A549 (cell line): ENCODE results near the gene MAP3K8. TPM values are rescaled to one million over a fixed set of nuclear protein-coding genes. Genes with fewer than 3 reads are reported as not detected.

Experiments
- ATAC-seq, 2 experiments: fragments of 200-7000 bp in 1 of 2; fragments of >200 bp in 1 of 2; cut with Nextera tagmentation in 1 of 2; cut with Tn5 transposase in 1 of 2; 3 replicates each; pipeline versions ENCODE4 v1.8.0 to v1.9.1; 2018 to 2020; ENCODE audit warnings: mild to moderate bottlenecking in 1 of 2, moderate library complexity in 1 of 2
- CTCF ChIA-PET: fragments of 300-600 bp; sonication (Branson Sonifier 250); formaldehyde crosslinking; extraction: SDS; loops from one replicate; lab custom pipeline; 2021; ENCODE audit warnings: antibody characterized with exemption, inconsistent platforms; lab: Yijun Ruan, JAX
- POLR2A ChIA-PET: fragments of 350-600 bp; formaldehyde crosslinking; extraction: SDS; loops from one replicate; lab custom pipeline; 2021; ENCODE audit warnings: antibody characterized with exemption, inconsistent platforms; lab: Yijun Ruan, JAX
- DNase-seq, 2 experiments: peaks; one replicate each; pipeline versions ENCODE4 v3.0.0 to v3.0.0-alpha.2; 2011 to 2016; ENCODE audit warnings: low read depth in 1 of 2, low spot score in 1 of 2
- FAIRE-seq: peaks from 2 replicates; lab custom pipeline; 2011; peaks lifted over from hg19 to GRCh38; lab: Jason Lieb, UNC
- H3K27ac ChIP-seq, 2 experiments: fragments of >200 bp; sonication (Bioruptor Twin); formaldehyde crosslinking; 3 replicates each; pipeline ENCODE4 v1.5.1; 2016 to 2017
- H3K4me1 ChIP-seq: fragments of >200 bp; sonication (Bioruptor Twin); formaldehyde crosslinking; 3 replicates; pipeline ENCODE4 v1.6.1; 2016
- H3K4me2 ChIP-seq: fragments of >200 bp; sonication (Bioruptor Twin); formaldehyde crosslinking; 3 replicates; pipeline ENCODE4 v1.6.1; 2016
- H3K4me3 ChIP-seq: fragments of >200 bp; sonication (Bioruptor Twin); formaldehyde crosslinking; 3 replicates; pipeline ENCODE4 v1.5.1; 2016
- H3K9me3 ChIP-seq: fragments of >200 bp; sonication (Bioruptor Twin); formaldehyde crosslinking; 3 replicates; pipeline ENCODE4 v1.6.1; 2016
- BHLHE40 ChIP-seq: IDR thresholded peaks from 2 replicates; pipeline ENCODE4 v1.6.1; 2012; ENCODE audit warnings: low read depth, low read length, inconsistent platforms
- CEBPB ChIP-seq, 2 experiments: fragments of >200 bp in 1 of 2; sonication (Bioruptor Twin) in 1 of 2; formaldehyde crosslinking in 1 of 2; IDR thresholded peaks; 2 replicates each; pipeline ENCODE4 v1.6.1; 2012 to 2016
- CHD2 ChIP-seq: fragments of 150-350 bp; IDR thresholded peaks from 2 replicates; pipeline ENCODE4 v1.6.1; 2014; ENCODE audit warnings: low read length; ENCODE audit not compliant: partially characterized antibody
- EHF ChIP-seq: fragments of 250-450 bp; sonication (Bioruptor Pico); IDR thresholded peaks from 2 replicates; pipeline ENCODE4 v1.5.0; 2020; ENCODE audit warnings: mild to moderate bottlenecking
- FOSL2 ChIP-seq, 2 experiments: fragments of 450-650 bp in 1 of 2; fragments of >200 bp in 1 of 2; sonication (Bioruptor Twin) in 1 of 2; formaldehyde crosslinking; IDR thresholded peaks; 2 replicates each; pipeline versions ENCODE4 v1.5.0 to v1.6.1; 2016 to 2020; ENCODE audit warnings: mild to moderate bottlenecking in 1 of 2, moderate library complexity in 1 of 2
- FOXS1 ChIP-seq: fragments of 250-450 bp; sonication (Bioruptor Pico); IDR thresholded peaks from 2 replicates; pipeline ENCODE4 v1.5.0; 2020; ENCODE audit warnings: mild to moderate bottlenecking, moderate library complexity
- GATA3 ChIP-seq: IDR thresholded peaks from 2 replicates; pipeline ENCODE4 v1.6.1; 2012; ENCODE audit warnings: borderline replicate concordance
- HEYL ChIP-seq: fragments of 250-450 bp; sonication (Bioruptor Pico); IDR thresholded peaks from 2 replicates; pipeline ENCODE4 v1.8.0; 2021; ENCODE audit warnings: mild to moderate bottlenecking, moderate library complexity
- HOXB13 ChIP-seq: fragments of 250-450 bp; sonication (Bioruptor Pico); IDR thresholded peaks from 2 replicates; pipeline ENCODE4 v1.5.0; 2020; ENCODE audit warnings: low read depth, mild to moderate bottlenecking, moderate library complexity
- JUN ChIP-seq, 2 experiments: fragments of >200 bp; sonication (Bioruptor Twin); formaldehyde crosslinking; IDR thresholded peaks; 2 replicates in 1 of 2; 3 replicates in 1 of 2; pipeline ENCODE4 v1.6.1; 2016 to 2017
- MAFK ChIP-seq: fragments of 450-650 bp; IDR thresholded peaks from 2 replicates; pipeline ENCODE4 v1.6.1; 2014; ENCODE audit not compliant: partially characterized antibody
- MAZ ChIP-seq: fragments of 150-350 bp; IDR thresholded peaks from 2 replicates; pipeline ENCODE4 v1.6.1; 2014; ENCODE audit warnings: antibody characterized with exemption, low read depth, low read length, borderline replicate concordance
- MYC ChIP-seq: IDR thresholded peaks from 2 replicates; pipeline ENCODE4 v1.6.1; 2012; ENCODE audit warnings: mild to moderate bottlenecking, inconsistent platforms, low read length, improper control_type of control experiment, borderline replicate concordance
- NFE2L2 ChIP-seq: fragments of 150-350 bp; conservative IDR thresholded peaks from 2 replicates; pipeline ENCODE4 v1.6.1; 2014; ENCODE audit warnings: low read length
- NR3C1 ChIP-seq: fragments of >200 bp; sonication (Bioruptor Twin); formaldehyde crosslinking; IDR thresholded peaks from 3 replicates; pipeline ENCODE4 v1.6.1; 2017
- POLR2A ChIP-seq: IDR thresholded peaks from 2 replicates; pipeline ENCODE4 v1.6.1; 2012; ENCODE audit warnings: mild to moderate bottlenecking, low read length
- POLR2AphosphoS2 ChIP-seq: conservative IDR thresholded peaks from 2 replicates; pipeline ENCODE4 v1.6.1; 2012; ENCODE audit warnings: low read length, improper control_type of control experiment, inconsistent platforms
- RAD21 ChIP-seq, 2 experiments: fragments of >200 bp in 1 of 2; sonication (Bioruptor Twin) in 1 of 2; formaldehyde crosslinking in 1 of 2; IDR thresholded peaks in 1 of 2; conservative IDR thresholded peaks in 1 of 2; 2 replicates in 1 of 2; 3 replicates in 1 of 2; pipeline ENCODE4 v1.6.1; 2012 to 2018; ENCODE audit warnings: inconsistent platforms in 1 of 2
- RARB ChIP-seq: fragments of 250-450 bp; sonication (Bioruptor Pico); IDR thresholded peaks from 2 replicates; pipeline ENCODE4 v1.8.0; 2021; ENCODE audit warnings: mild to moderate bottlenecking, moderate library complexity
- SMC3 ChIP-seq: fragments of >200 bp; sonication (Bioruptor Twin); formaldehyde crosslinking; IDR thresholded peaks from 3 replicates; pipeline ENCODE4 v1.6.1; 2018; ENCODE audit warnings: inconsistent platforms
- TFCP2L1 ChIP-seq: fragments of 250-450 bp; sonication (Bioruptor Pico); IDR thresholded peaks from 2 replicates; pipeline ENCODE4 v1.5.0; 2021; ENCODE audit warnings: mild to moderate bottlenecking
- ZFP36 ChIP-seq: fragments of 450-650 bp; IDR thresholded peaks from 2 replicates; pipeline ENCODE4 v1.6.1; 2014; ENCODE audit warnings: borderline replicate concordance; ENCODE audit not compliant: partially characterized antibody
- ZSCAN20 ChIP-seq: fragments of 250-450 bp; sonication (Bioruptor Pico); IDR thresholded peaks from 2 replicates; pipeline ENCODE4 v1.8.0; 2022; ENCODE audit warnings: mild to moderate bottlenecking, moderate library complexity
- WGBS: methylation state at CpG from one replicate; pipeline ENCODE4 v1.1.6; 2017; ENCODE audit errors: missing lambda C conversion rate; 5-methylcytosine and 5-hydroxymethylcytosine counted together
- polyA minus RNA-seq: library from RNA; depleted of rRNA, polyadenylated mRNA; stranded (reverse); fragments of >200 nt; gene quantifications from 2 replicates; pipeline ENCODE4 v1.2.3, GENCODE V29; 2011; rRNA and poly(A)+ RNA removed
- polyA plus RNA-seq, 4 experiments: library from polyadenylated mRNA; depleted of rRNA in 3 of 4; stranded (reverse); fragments of >200 nt; fragmentation: RNase III in 1 of 4; extraction: RNeasy Plus Mini Kit Qiagen cat#74134 plus additional on column Dnase treatment in 1 of 4; gene quantifications; 2 replicates in 3 of 4; 3 replicates in 1 of 4; pipeline ENCODE4 v1.2.3, GENCODE V29; 2011 to 2017
- TF ChIP-seq, protein P1 (sequence below): fragments of 250-450 bp; sonication (Bioruptor Pico); IDR thresholded peaks from 2 replicates; pipeline ENCODE4 v1.5.0; 2021; ENCODE audit warnings: mild to moderate bottlenecking, moderate library complexity, borderline replicate concordance
- TF ChIP-seq, protein P2 (sequence below): IDR thresholded peaks from 2 replicates; pipeline ENCODE4 v1.6.1; 2012
- TF ChIP-seq, protein P3 (sequence below): fragments of >200 bp; sonication (Bioruptor Twin); formaldehyde crosslinking; IDR thresholded peaks from 3 replicates; pipeline ENCODE4 v1.5.1; 2016

MAP3K8 gene
- polyA plus RNA-seq (2011; rRNA removed): 45.1 and 50.8 TPM in 2 replicates
- polyA plus RNA-seq (2012; cell fraction: cytosol; rRNA removed): 21.1 and 24.4 TPM in 2 replicates
- polyA plus RNA-seq (2012; cell fraction: nucleus; rRNA removed): 33.0 and 57.3 TPM in 2 replicates
- 23.3 to 29.6 TPM (median 26.4 TPM) in 3 replicates for polyA plus RNA-seq (2017; fragmentation: RNase III; extraction: RNeasy Plus Mini Kit Qiagen cat#74134 plus additional on column Dnase treatment)
- 35.2 and 38.6 TPM in 2 replicates for polyA minus RNA-seq

DNA sequence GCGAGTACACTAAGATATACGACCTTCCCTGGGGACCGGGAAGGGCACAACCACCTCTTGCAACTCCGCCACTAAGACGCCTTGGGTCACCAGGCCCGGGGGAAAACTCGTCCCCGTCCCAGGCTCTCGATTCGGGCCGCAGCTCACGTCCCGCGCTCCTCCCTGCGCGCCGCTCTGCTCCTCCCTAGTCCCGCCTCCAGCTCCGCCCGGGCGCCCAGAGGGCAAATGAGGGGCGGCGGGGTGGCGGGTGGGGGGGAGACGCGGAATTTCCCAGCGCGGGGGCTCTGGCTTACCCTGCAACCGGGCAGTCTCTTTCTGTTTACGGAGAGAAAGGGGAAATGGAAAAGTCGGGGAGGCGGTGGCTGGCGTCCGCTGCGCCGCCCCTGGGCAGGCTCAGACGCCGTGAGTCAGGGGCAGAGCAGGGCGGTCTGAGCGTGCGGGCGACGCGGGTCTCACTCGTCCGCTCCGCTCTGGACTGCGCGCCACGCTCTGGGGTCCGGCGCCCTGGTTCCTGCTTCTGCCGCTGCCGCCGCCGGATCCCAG lies at the start of gene MAP3K8:
MAP3K8 (plus strand) TSS at position 455 of the 543 bp plus-strand sequence. CDS start 4,755 bp downstream, outside the sequence.
- peak within 1 kb of the TSS; percentile 95 for H3K4me2 ChIP-seq
- peak within 1 kb of the TSS; percentile 91 to 97 for H3K27ac ChIP-seq
- DNase-seq: peak; percentile 83 to 94
- 1% methylated on average over 16 of the region's 56 CpGs for WGBS
- peak; percentile 79 to 87 for ATAC-seq
- CTCF ChIA-PET: interaction anchor here (0.5 to 2.2 kb wide), 14 partner anchors 9 to 157 kb away, joined by 3 to 12 read pairs (median 4); no protein-coding TSS in a partner anchor
- TF ChIP-seq HOXB13 (CRISPR knock-in tag): no peak
- TF ChIP-seq CHD2: no peak
- TF ChIP-seq JUN (IDR thresholded peaks at IDR 0.05): peak; percentile 62 to 67; a peak in 2 of 5 replicates
- no peak for TF ChIP-seq NR3C1
- no peak for TF ChIP-seq FOSL2 (IDR thresholded peaks at IDR 0.05)
- TF ChIP-seq FOSL2 (CRISPR knock-in tag; IDR thresholded peaks at IDR 0.05): peak; percentile 74
- TF ChIP-seq ZSCAN20 (CRISPR knock-in tag): no peak
- peak; percentile 92 for TF ChIP-seq POLR2A
- TF ChIP-seq ZFP36: no peak
- 0 out of 2 replicates have a peak, but pooled peaks have one; percentile 12 for TF ChIP-seq TFCP2L1
- no peak for TF ChIP-seq MYC
- 0 out of 2 replicates have a peak, but pooled peaks have one; percentile 8 for TF ChIP-seq GATA3
- TF ChIP-seq, protein P1, sequence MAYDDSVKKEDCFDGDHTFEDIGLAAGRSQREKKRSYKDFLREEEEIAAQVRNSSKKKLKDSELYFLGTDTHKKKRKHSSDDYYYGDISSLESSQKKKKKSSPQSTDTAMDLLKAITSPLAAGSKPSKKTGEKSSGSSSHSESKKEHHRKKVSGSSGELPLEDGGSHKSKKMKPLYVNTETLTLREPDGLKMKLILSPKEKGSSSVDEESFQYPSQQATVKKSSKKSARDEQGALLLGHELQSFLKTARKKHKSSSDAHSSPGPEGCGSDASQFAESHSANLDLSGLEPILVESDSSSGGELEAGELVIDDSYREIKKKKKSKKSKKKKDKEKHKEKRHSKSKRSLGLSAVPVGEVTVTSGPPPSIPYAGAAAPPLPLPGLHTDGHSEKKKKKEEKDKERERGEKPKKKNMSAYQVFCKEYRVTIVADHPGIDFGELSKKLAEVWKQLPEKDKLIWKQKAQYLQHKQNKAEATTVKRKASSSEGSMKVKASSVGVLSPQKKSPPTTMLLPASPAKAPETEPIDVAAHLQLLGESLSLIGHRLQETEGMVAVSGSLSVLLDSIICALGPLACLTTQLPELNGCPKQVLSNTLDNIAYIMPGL (CRISPR knock-in tag): no peak
- TF ChIP-seq, protein P2, sequence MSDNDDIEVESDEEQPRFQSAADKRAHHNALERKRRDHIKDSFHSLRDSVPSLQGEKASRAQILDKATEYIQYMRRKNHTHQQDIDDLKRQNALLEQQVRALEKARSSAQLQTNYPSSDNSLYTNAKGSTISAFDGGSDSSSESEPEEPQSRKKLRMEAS: 0 out of 2 replicates have a peak, but pooled peaks have one; percentile 30
- TF ChIP-seq, all 56 proteins: peak for 6
- peak within 1 kb of the TSS; percentile 94 for H3K4me3 ChIP-seq
- FAIRE-seq: no peak
- peaks cover 55% of the 10 kb centered on the region for H3K4me1 ChIP-seq
- no peaks in the 10 kb centered on the region for H3K9me3 ChIP-seq
- POLR2A ChIA-PET: interaction anchor here (0.5 to 5.1 kb wide), 28 partner anchors 9 to 888 kb away, joined by 3 to 117 read pairs (median 4); no protein-coding TSS in a partner anchor

DNA sequence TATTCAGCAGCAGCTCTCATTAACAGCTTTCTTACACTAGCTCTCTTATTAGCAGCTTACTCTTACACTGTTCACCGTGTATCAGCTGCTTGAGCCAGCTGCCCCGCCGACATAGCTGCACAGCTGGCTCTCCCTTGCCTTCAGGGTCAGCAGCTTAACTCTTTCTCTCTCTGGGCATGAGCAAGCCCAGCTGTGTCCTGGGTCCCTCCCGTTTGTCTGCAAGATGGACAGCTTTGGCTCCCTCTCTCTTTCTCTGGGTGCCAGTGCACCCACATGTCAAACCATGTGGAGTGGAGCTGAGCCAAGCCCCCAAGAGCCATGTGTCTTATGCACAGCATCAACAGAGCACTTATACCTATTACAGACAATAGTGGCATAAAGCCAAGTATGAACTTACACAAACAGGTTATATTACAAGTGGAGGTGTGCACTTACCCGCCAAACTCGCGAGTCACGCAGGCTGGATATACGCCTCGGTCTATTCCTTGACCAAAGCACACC lies 49.2 kb upstream of the MAP3K8 start:
- Histone ChIP-seq H3K9me3 (no peaks in the 10 kb centered on the region), H3K27ac (no peak overlapping the region), H3K4me1 (no peaks in the 10 kb centered on the region), H3K4me2 (no peak overlapping the region), H3K4me3 (no peak overlapping the region)
- POLR2A ChIA-PET: no interaction called here
- FAIRE-seq: no peak
- peak; percentile 94 to 95 for ATAC-seq
- CTCF ChIA-PET: interaction anchor here (0.6 to 5.0 kb wide), 10 partner anchors 8 to 386 kb away, joined by 3 to 41 read pairs (median 6); no protein-coding TSS in a partner anchor
- TF ChIP-seq FOXS1 (CRISPR knock-in tag) (no peak), RARB (CRISPR knock-in tag) (no peak), MYC (peak; percentile 37; the same call in 1 of the 2 replicates), EHF (no peak), BHLHE40 (no peak), HEYL (no peak), MAFK (no peak), NFE2L2 (no peak), CEBPB (IDR thresholded peaks at IDR 0.05) (no peak), SMC3 (0 out of 3 replicates have a peak, but pooled peaks have one; percentile 22), RAD21 (conservative IDR thresholded peaks at IDR 0.05 in 1 of 2, IDR thresholded peaks at IDR 0.05 in 1 of 2) (peak; percentile 28 to 36; a peak in 3 of 5 replicates), ZSCAN20 (CRISPR knock-in tag) (no peak), FOSL2 (IDR thresholded peaks at IDR 0.05) (no peak), FOSL2 (CRISPR knock-in tag; IDR thresholded peaks at IDR 0.05) (no peak), POLR2AphosphoS2 (no peak), MAZ (no peak)
- TF ChIP-seq, protein P1 (CRISPR knock-in tag): no peak
- TF ChIP-seq, protein P3, sequence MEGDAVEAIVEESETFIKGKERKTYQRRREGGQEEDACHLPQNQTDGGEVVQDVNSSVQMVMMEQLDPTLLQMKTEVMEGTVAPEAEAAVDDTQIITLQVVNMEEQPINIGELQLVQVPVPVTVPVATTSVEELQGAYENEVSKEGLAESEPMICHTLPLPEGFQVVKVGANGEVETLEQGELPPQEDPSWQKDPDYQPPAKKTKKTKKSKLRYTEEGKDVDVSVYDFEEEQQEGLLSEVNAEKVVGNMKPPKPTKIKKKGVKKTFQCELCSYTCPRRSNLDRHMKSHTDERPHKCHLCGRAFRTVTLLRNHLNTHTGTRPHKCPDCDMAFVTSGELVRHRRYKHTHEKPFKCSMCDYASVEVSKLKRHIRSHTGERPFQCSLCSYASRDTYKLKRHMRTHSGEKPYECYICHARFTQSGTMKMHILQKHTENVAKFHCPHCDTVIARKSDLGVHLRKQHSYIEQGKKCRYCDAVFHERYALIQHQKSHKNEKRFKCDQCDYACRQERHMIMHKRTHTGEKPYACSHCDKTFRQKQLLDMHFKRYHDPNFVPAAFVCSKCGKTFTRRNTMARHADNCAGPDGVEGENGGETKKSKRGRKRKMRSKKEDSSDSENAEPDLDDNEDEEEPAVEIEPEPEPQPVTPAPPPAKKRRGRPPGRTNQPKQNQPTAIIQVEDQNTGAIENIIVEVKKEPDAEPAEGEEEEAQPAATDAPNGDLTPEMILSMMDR: peak; percentile 36
- TF ChIP-seq, protein P2: peak; percentile 32; the same call in 1 of the 2 replicates
- 71% methylated on average over 10 of the region's 10 CpGs for WGBS
- peak; percentile 58 to 67 for DNase-seq
